ENCODE data around the gene NAV3. TPM values are rescaled to one million over a fixed set of nuclear protein-coding genes. Genes with fewer than 3 reads are reported as not detected.
A peak's percentile ranks its signal among the peaks of the same experiment; 100 is the strongest.

NAV3 gene
- polyA plus RNA-seq, 10 donors: 11.8 to 24.3 (median 18.0) TPM

- peak; percentile 77 to 94 (median 85) for DNase-seq
Measured at GRCh38 chr12:77837876-77838291, 7.2 kb downstream of the NAV3 start.

- no peak for DNase-seq
Measured at GRCh38 chr12:77841521-77841920, 10.8 kb downstream of the NAV3 start.

- DNase-seq: no peak
Measured at GRCh38 chr12:77842430-77842829, 11.7 kb downstream of the NAV3 start.

GRCh38 chr12:77845831-77846230, 15.1 kb downstream of the NAV3 start:
- DNase-seq: no peak

- DNase-seq: no peak
Measured at GRCh38 chr12:77847060-77847541, 16.4 kb downstream of the NAV3 start.

GRCh38 chr12:77847680-77848431, 17.2 kb downstream of the NAV3 start:
- peak in 2 of 3 donors; percentile 54 to 80 for DNase-seq

- no peak for DNase-seq
Measured at GRCh38 chr12:77850129-77850528, 19.4 kb downstream of the NAV3 start.

- no peak for DNase-seq
Measured at GRCh38 chr12:77850698-77851097, 20.0 kb downstream of the NAV3 start.

GRCh38 chr12:77855548-77855947, 24.9 kb downstream of the NAV3 start:
- no peak for DNase-seq

- DNase-seq: no peak
Measured at GRCh38 chr12:77861317-77861716, 30.6 kb downstream of the NAV3 start.

- no peak for DNase-seq
Measured at GRCh38 chr12:77865178-77865577, 34.5 kb downstream of the NAV3 start.

GRCh38 chr12:77878901-77879300, 48.2 kb downstream of the NAV3 start:
- peak in 1 of 3 donors; percentile 17 for DNase-seq

- no peak for DNase-seq
Measured at GRCh38 chr12:77882709-77883108, 52.0 kb downstream of the NAV3 start.

- DNase-seq: peak in 1 of 3 donors; percentile 16
Measured at GRCh38 chr12:77888611-77889010, 57.9 kb downstream of the NAV3 start.

- peak in 1 of 3 donors; percentile 12 for DNase-seq
Measured at GRCh38 chr12:77891518-77892147, 60.9 kb downstream of the NAV3 start.

GRCh38 chr12:77893918-77894317, 63.2 kb downstream of the NAV3 start:
- peak in 1 of 3 donors; percentile 18 for DNase-seq

- no peak for DNase-seq
Measured at GRCh38 chr12:77894556-77894955, 63.9 kb downstream of the NAV3 start.

- DNase-seq: no peak
Measured at GRCh38 chr12:77895699-77896098, 65.0 kb downstream of the NAV3 start.

- no peak for DNase-seq
Measured at GRCh38 chr12:77907936-77908335, 77.2 kb downstream of the NAV3 start.

GRCh38 chr12:77914081-77914488, 83.4 kb downstream of the NAV3 start:
- peak in 2 of 3 donors; percentile 53 to 89 for DNase-seq

- peak in 1 of 3 donors; percentile 69 for DNase-seq
Measured at GRCh38 chr12:77915071-77915600, 84.4 kb downstream of the NAV3 start.

- DNase-seq: no peak
Measured at GRCh38 chr12:77916276-77916675, 85.6 kb downstream of the NAV3 start.

GRCh38 chr12:77918046-77918445, 87.4 kb downstream of the NAV3 start:
- DNase-seq: peak in 1 of 3 donors; percentile 61
